SK-N-SH (cell line): Measurements from ENCODE around the gene UBTD1. TPM values are rescaled to one million over a fixed set of nuclear protein-coding genes. Genes with fewer than 3 reads are reported as not detected.
"Not testable (repeated sequence)": the region's sequence is repeated elsewhere in the genome, so short reads cannot be mapped to it uniquely, and the experiment has no call there.

Experiments
- CTCF ChIA-PET: fragments of 300-600, 350-600 bp; formaldehyde crosslinking; extraction: SDS; loops from one replicate; lab custom pipeline; 2021; lab: Yijun Ruan, JAX
- POLR2A ChIA-PET: fragments of 350-600 bp; sonication (Branson Sonifier 250); formaldehyde crosslinking; extraction: SDS; loops from one replicate; lab custom pipeline; 2020; ENCODE audit warnings: antibody characterized with exemption, inconsistent platforms; lab: Yijun Ruan, JAX
- DNase-seq: peaks from one replicate; pipeline ENCODE4 v3.0.0; 2012
- H2AFZ ChIP-seq: fragments of 200-600 bp; sonication (generic); 2 replicates; pipeline ENCODE4 v1.8.1; 2016; ENCODE audit warnings: antibody characterized with exemption, mild to moderate bottlenecking, low read depth
- H3F3A ChIP-seq: fragments of 200-600 bp; sonication (generic); replicated peaks from 2 replicates; pipeline ENCODE3; 2016; ENCODE audit warnings: antibody characterized with exemption, mild to moderate bottlenecking; ENCODE audit not compliant: insufficient read depth
- H3K27ac ChIP-seq, 2 experiments: fragments of 200-500 bp in 1 of 2; fragments of 200-600 bp in 1 of 2; sonication (Bioruptor generic) in 1 of 2; sonication (generic), shearing (Covaris generic) in 1 of 2; 2 replicates each; pipeline versions ENCODE4 v1.5.1 to v1.6.1; 2014 to 2016; ENCODE audit warnings: low read depth in 2 of 2, inconsistent platforms in 1 of 2, low read length in 1 of 2, mild to moderate bottlenecking in 1 of 2, mixed read lengths in 1 of 2
- H3K27me3 ChIP-seq: fragments of 200-600 bp; sonication (generic), shearing (Covaris generic); 2 replicates; pipeline ENCODE4 v1.6.1; 2016; ENCODE audit warnings: mixed run types; ENCODE audit not compliant: insufficient read depth
- H3K36me3 ChIP-seq, 2 experiments: fragments of 200-500 bp in 1 of 2; fragments of 200-600 bp in 1 of 2; sonication (Bioruptor generic) in 1 of 2; sonication (generic) in 1 of 2; replicated peaks in 1 of 2; 2 replicates each; pipeline versions ENCODE3 to v1.5.1; 2014 to 2016; ENCODE audit warnings: low read length in 1 of 2, mild to moderate bottlenecking in 1 of 2; ENCODE audit not compliant: insufficient read depth in 2 of 2, control insufficient read depth in 1 of 2
- H3K4me1 ChIP-seq, 2 experiments: fragments of 200-500 bp in 1 of 2; fragments of 200-600 bp in 1 of 2; sonication (Bioruptor generic) in 1 of 2; sonication (generic), shearing (Covaris generic) in 1 of 2; 2 replicates each; pipeline versions ENCODE4 v1.5.1 to v1.6.1; 2014 to 2016; ENCODE audit warnings: low read depth in 1 of 2, low read length in 1 of 2, mixed run types in 1 of 2; ENCODE audit not compliant: insufficient read depth in 2 of 2, control insufficient read depth in 1 of 2
- H3K4me2 ChIP-seq: fragments of 200-600 bp; sonication (generic), shearing (Covaris generic); 2 replicates; pipeline ENCODE4 v1.6.1; 2017; ENCODE audit warnings: mixed run types
- H3K4me3 ChIP-seq, 2 experiments: fragments of 200-500 bp in 1 of 2; fragments of 200-600 bp in 1 of 2; sonication (Bioruptor generic) in 1 of 2; sonication (generic), shearing (Covaris generic) in 1 of 2; 2 replicates each; pipeline versions ENCODE4 v1.5.1 to v1.8.1; 2014 to 2016; ENCODE audit warnings: low read depth in 2 of 2, inconsistent platforms in 1 of 2, low read length in 1 of 2, mild to moderate bottlenecking in 1 of 2, mixed read lengths in 1 of 2, moderate library complexity in 1 of 2
- H3K79me2 ChIP-seq: fragments of 200-600 bp; sonication (generic); 2 replicates; pipeline ENCODE4 v1.8.1; 2017; ENCODE audit warnings: mild to moderate bottlenecking; ENCODE audit not compliant: insufficient read depth
- H3K9ac ChIP-seq: fragments of 200-600 bp; sonication (generic); 2 replicates; pipeline ENCODE4 v1.6.1; 2017; ENCODE audit warnings: mixed run types
- H3K9me2 ChIP-seq: fragments of 200-600 bp; sonication (generic); 2 replicates; pipeline ENCODE4 v1.6.1; 2017; ENCODE audit warnings: mixed run types
- H3K9me3 ChIP-seq: fragments of 200-600 bp; sonication (generic); 2 replicates; pipeline ENCODE4 v1.6.1; 2017; ENCODE audit warnings: mixed run types, mild to moderate bottlenecking, moderate library complexity
- H4K20me1 ChIP-seq: fragments of 200-600 bp; sonication (generic); 2 replicates; pipeline ENCODE4 v1.6.1; 2017; ENCODE audit warnings: mild to moderate bottlenecking, mixed run types; ENCODE audit not compliant: insufficient read depth
- ELF1 ChIP-seq: IDR thresholded peaks from 2 replicates; pipeline ENCODE4 v1.4.0; 2012
- EZH2phosphoT487 ChIP-seq: fragments of 200-600 bp; sonication (generic); IDR thresholded peaks from 2 replicates; pipeline ENCODE4 v1.6.1; 2017; ENCODE audit warnings: low read depth, mixed run types, mild to moderate bottlenecking, antibody characterized with exemption, moderate library complexity, borderline replicate concordance
- FOSL2 ChIP-seq: IDR thresholded peaks from 2 replicates; pipeline ENCODE4 v1.4.0; 2012; ENCODE audit warnings: low read depth, mild to moderate bottlenecking, moderate library complexity, borderline replicate concordance
- JUND ChIP-seq: IDR thresholded peaks from 2 replicates; pipeline ENCODE4 v1.4.0; 2012
- MEF2A ChIP-seq: IDR thresholded peaks from 2 replicates; pipeline ENCODE4 v1.4.0; 2012; ENCODE audit warnings: low read depth, borderline replicate concordance
- SMC3 ChIP-seq: IDR thresholded peaks from 2 replicates; pipeline ENCODE4 v1.6.1; 2012; ENCODE audit warnings: low read depth, low read length, improper control_type of control experiment
- TCF12 ChIP-seq: IDR thresholded peaks from 2 replicates; pipeline ENCODE4 v1.4.0; 2012
- TEAD4 ChIP-seq: IDR thresholded peaks from 2 replicates; pipeline ENCODE4 v1.4.0; 2012; ENCODE audit warnings: mild to moderate bottlenecking, borderline replicate concordance; ENCODE audit not compliant: insufficient read depth
- WGBS: methylation state at CpG from one replicate; pipeline ENCODE4 v1.1.6; 2017; ENCODE audit warnings: low lambda C conversion rate; 5-methylcytosine and 5-hydroxymethylcytosine counted together
- polyA plus RNA-seq, 3 experiments: library from polyadenylated mRNA; depleted of rRNA; stranded (reverse); fragments of >200 nt; gene quantifications; 2 replicates each; pipeline ENCODE4 v1.2.3, GENCODE V29; 2012
- TF ChIP-seq, protein P1 (sequence below): IDR thresholded peaks from 2 replicates; pipeline ENCODE4 v1.4.0; 2012; ENCODE audit warnings: low read depth, borderline replicate concordance

Gene UBTD1
- polyA plus RNA-seq, 1 of the 3 experiments (the other 2 are of a cell fraction), result 38.8 TPM

DNA sequence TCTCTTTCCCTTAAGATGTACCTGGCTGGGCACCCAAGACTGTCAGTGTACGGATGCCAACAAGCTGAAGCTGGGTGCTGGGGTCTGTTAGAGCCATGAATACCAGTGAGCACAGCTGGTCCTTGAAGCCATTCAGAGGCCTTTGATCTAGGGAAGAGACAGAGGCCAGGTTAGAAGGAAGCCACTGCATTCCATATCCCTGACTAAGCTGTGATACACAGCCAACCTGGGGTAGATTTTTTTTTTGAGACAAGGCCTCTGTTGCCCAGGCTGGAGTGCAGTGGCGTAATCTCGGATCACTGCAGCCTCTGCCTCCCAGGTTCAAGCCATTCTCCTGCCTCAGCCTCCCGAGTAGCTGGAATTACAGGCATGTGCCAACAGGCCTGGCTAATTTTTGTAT is 32.0 kb upstream of the UBTD1 start:
- 81% methylated on average over 4 of the region's 4 CpGs for WGBS
- H3K4me2 ChIP-seq, result no peak overlapping the region
- H2AFZ ChIP-seq, result no peak overlapping the region
- no peaks in the 10 kb centered on the region for H3K9me2 ChIP-seq
- 0 out of 2 replicates have a peak, but pooled peaks cover 7% of the 10 kb centered on the region for H4K20me1 ChIP-seq
- CTCF ChIA-PET, result interaction anchor here (1.4 to 8.7 kb wide), 3 partner anchors 9 to 105 kb away, joined by 5 to 132 read pairs (median 7); partner anchors contain the start of gene ANKRD2
- H3K4me1 ChIP-seq, result peaks cover 0 to 4% of the 10 kb centered on the region in 2 experiments; a peak in 2 of 4 replicates
- POLR2A ChIA-PET, result no interaction called here
- no peak overlapping the region for H3K9ac ChIP-seq
- H3K27ac ChIP-seq, result peak overlapping the region in 1 of 2 experiments; percentile 19; a peak in 1 of 4 replicates
- TF ChIP-seq JUND (0 out of 2 replicates have a peak, but pooled peaks have one; percentile 12), TCF12 (peak; percentile 9; the same call in 1 of the 2 replicates), ELF1 (no peak)
- peaks cover 27% of the 10 kb centered on the region for H3F3A ChIP-seq
- no peak for DNase-seq
- no peaks in the 10 kb centered on the region for H3K27me3 ChIP-seq
- H3K4me3 ChIP-seq, result no peak overlapping the region
- peaks cover 61 to 65% of the 10 kb centered on the region in 2 experiments for H3K36me3 ChIP-seq
- no peaks in the 10 kb centered on the region for H3K9me3 ChIP-seq
- H3K79me2 ChIP-seq, result no peaks in the 10 kb centered on the region

DNA sequence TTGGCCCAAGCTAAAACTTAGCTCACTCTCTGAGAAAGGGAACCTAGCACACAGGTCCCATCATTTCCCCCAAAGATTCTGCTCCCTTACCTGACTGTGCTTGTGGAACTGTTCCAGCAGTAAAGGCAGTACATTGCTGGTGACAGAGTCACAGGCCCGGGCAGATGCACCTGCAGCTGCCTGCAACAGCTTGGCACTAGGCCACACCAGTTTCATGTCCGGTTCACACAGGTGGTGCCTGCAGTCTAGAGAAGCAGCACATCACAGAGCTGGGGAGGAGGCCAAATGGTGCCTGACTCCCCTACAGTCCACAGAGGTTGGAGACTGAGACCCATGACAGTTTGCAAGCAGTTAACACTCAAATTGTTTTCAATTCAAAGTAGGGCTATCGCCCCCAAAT is 30.6 kb upstream of the UBTD1 start:
- H3K79me2 ChIP-seq, result no peaks in the 10 kb centered on the region
- TF ChIP-seq SMC3, result no peak
- no peak for TF ChIP-seq MEF2A
- TF ChIP-seq, protein P1, sequence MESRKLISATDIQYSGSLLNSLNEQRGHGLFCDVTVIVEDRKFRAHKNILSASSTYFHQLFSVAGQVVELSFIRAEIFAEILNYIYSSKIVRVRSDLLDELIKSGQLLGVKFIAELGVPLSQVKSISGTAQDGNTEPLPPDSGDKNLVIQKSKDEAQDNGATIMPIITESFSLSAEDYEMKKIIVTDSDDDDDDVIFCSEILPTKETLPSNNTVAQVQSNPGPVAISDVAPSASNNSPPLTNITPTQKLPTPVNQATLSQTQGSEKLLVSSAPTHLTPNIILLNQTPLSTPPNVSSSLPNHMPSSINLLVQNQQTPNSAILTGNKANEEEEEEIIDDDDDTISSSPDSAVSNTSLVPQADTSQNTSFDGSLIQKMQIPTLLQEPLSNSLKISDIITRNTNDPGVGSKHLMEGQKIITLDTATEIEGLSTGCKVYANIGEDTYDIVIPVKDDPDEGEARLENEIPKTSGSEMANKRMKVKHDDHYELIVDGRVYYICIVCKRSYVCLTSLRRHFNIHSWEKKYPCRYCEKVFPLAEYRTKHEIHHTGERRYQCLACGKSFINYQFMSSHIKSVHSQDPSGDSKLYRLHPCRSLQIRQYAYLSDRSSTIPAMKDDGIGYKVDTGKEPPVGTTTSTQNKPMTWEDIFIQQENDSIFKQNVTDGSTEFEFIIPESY, result no peak
- TF ChIP-seq TEAD4, result no peak
- no peak for TF ChIP-seq FOSL2
- no peak for TF ChIP-seq EZH2phosphoT487
- no peaks in the 10 kb centered on the region for H3K9me2 ChIP-seq
- DNase-seq, result no peak
- H2AFZ ChIP-seq, result no peak overlapping the region
- H3K9ac ChIP-seq, result no peak overlapping the region
- H3K4me1 ChIP-seq, result peaks cover 0 to 4% of the 10 kb centered on the region in 2 experiments; a peak in 2 of 4 replicates
- WGBS, result 100% methylated on average over 2 of the region's 3 CpGs
- CTCF ChIA-PET, result interaction anchor here (0.9 to 8.7 kb wide), 4 partner anchors 17 to 144 kb away, joined by 3 to 132 read pairs (median 6); partner anchors contain the start of gene ANKRD2
- H3K4me3 ChIP-seq, result no peak overlapping the region
- H3F3A ChIP-seq, result peaks cover 28% of the 10 kb centered on the region
- H3K27ac ChIP-seq, result no peak overlapping the region
- peaks cover 47 to 54% of the 10 kb centered on the region in 2 experiments for H3K36me3 ChIP-seq
- no peak overlapping the region for H3K4me2 ChIP-seq
- 0 out of 2 replicates have a peak, but pooled peaks cover 7% of the 10 kb centered on the region for H4K20me1 ChIP-seq
- H3K9me3 ChIP-seq, result no peaks in the 10 kb centered on the region
- POLR2A ChIA-PET, result no interaction called here
- H3K27me3 ChIP-seq, result no peaks in the 10 kb centered on the region

GRCh38 chr10:97468781-97469180 is 29.9 kb upstream of the UBTD1 start:
- H3K9me3 ChIP-seq, H3K79me2 ChIP-seq, POLR2A ChIA-PET, H3K9me2 ChIP-seq, H3K4me2 ChIP-seq, H3K4me1 ChIP-seq, DNase-seq, H3K27ac ChIP-seq, H2AFZ ChIP-seq, H3K4me3 ChIP-seq, H4K20me1 ChIP-seq, H3K27me3 ChIP-seq, H3K9ac ChIP-seq: not testable (repeated sequence)
- Histone ChIP-seq H3F3A (peaks cover 24% of the 10 kb centered on the region), H3K36me3 (peaks cover 46 to 57% of the 10 kb centered on the region in 2 experiments)
- CTCF ChIA-PET, result interaction anchor here (0.9 to 8.7 kb wide), 3 partner anchors 17 to 144 kb away, joined by 3 to 132 read pairs (median 6); no protein-coding TSS in a partner anchor
- 96% methylated on average over 9 of the region's 12 CpGs for WGBS
